GM12801 (cell line): ENCODE results near the gene OGFOD2.

Experiments
- TF ChIP-seq, protein P1 (sequence below): IDR thresholded peaks from one replicate; pipeline ENCODE4 v1.5.1; 2011; ENCODE audit warnings: control low read depth; ENCODE audit not compliant: insufficient read length; ENCODE audit errors: extremely low read depth

The OGFOD2 gene

DNA sequence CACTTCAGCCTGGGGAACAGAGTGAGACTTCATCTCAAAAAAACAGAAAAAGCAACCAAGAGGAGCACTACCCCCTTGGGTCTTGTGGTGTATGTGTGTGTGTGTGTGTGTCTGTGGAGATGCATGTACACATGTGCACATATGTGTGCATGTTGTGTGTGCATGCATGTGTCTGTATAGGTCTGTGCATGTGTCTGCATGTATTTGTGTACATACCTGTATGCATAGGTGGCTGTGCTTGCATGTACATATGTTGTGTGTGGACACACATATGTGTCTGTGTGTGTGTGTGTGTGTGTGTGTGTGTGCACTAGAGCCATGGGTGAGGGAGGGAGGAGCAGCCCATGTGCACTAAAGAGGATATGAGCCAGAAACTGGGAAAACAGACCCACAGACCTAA lies 54.5 kb downstream of the OGFOD2 start:
- TF ChIP-seq, protein P1, sequence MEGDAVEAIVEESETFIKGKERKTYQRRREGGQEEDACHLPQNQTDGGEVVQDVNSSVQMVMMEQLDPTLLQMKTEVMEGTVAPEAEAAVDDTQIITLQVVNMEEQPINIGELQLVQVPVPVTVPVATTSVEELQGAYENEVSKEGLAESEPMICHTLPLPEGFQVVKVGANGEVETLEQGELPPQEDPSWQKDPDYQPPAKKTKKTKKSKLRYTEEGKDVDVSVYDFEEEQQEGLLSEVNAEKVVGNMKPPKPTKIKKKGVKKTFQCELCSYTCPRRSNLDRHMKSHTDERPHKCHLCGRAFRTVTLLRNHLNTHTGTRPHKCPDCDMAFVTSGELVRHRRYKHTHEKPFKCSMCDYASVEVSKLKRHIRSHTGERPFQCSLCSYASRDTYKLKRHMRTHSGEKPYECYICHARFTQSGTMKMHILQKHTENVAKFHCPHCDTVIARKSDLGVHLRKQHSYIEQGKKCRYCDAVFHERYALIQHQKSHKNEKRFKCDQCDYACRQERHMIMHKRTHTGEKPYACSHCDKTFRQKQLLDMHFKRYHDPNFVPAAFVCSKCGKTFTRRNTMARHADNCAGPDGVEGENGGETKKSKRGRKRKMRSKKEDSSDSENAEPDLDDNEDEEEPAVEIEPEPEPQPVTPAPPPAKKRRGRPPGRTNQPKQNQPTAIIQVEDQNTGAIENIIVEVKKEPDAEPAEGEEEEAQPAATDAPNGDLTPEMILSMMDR, result no peak
